HUES6 (cell line): Measurements from ENCODE around the gene ARHGEF7.

Experiments used
- H3K27ac ChIP-seq: 2 replicates; pipeline ENCODE4 v1.7.0; 2013; ENCODE audit warnings: low read depth, mild to moderate bottlenecking, low read length, inconsistent platforms
- H3K27me3 ChIP-seq: 2 replicates; pipeline ENCODE4 v1.6.1; 2013; ENCODE audit warnings: low read length; ENCODE audit not compliant: control insufficient read depth, insufficient read depth
- H3K36me3 ChIP-seq: 2 replicates; pipeline ENCODE4 v1.6.1; 2013; ENCODE audit warnings: low read length; ENCODE audit not compliant: control insufficient read depth, insufficient read depth
- H3K4me1 ChIP-seq: 2 replicates; pipeline ENCODE4 v1.6.1; 2013; ENCODE audit warnings: low read length; ENCODE audit not compliant: control insufficient read depth, insufficient read depth
- H3K4me3 ChIP-seq: 2 replicates; pipeline ENCODE4 v1.5.1; 2013; ENCODE audit warnings: low read depth, low read length
- H3K9ac ChIP-seq: one replicate; pipeline ENCODE4 v1.6.1; 2013; ENCODE audit warnings: mild to moderate bottlenecking, low read length
- H3K9me3 ChIP-seq: 2 replicates; pipeline ENCODE4 v1.6.1; 2013; ENCODE audit warnings: low read depth, low read length; ENCODE audit not compliant: control insufficient read depth, insufficient read depth

The ARHGEF7 gene

DNA sequence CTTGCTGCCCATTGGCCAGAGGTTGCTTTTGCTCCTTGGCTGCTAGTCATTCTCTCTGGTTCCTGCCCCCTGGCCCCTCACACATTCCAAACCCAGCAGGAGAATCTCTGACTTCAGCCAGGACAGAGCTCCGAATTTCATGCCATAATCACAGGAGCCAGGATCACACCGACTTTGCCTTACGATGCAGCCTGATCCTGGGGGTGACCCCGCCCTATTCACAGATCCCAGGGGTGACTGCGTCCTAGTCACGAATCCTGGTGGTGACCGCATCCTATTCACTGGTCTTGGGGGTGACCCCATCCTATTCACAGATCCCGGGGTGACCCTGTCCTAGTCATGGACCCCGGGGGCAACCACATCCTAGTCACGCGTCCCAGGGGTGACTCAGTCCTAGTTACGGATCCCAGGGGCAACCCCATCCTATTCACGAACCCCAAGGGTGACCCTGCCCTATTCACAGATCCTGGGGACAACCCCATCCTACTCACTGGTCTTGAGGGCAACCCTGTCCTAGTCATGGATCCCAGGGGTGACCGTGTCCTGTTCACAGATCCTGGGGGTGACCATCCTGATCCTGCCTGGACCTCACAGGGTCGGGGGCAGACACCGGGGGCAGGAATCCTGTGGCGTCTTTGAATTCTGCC, 198.0 kb downstream of the ARHGEF7 start:
- Histone ChIP-seq H3K9ac (no peak overlapping the region), H3K27me3 (no peaks in the 10 kb centered on the region), H3K9me3 (peaks cover 38% of the 10 kb centered on the region), H3K4me1 (peaks cover 3% of the 10 kb centered on the region; the same call in 1 of the 2 replicates), H3K36me3 (peaks cover 13% of the 10 kb centered on the region), H3K27ac (no peak overlapping the region), H3K4me3 (no peak overlapping the region)

DNA sequence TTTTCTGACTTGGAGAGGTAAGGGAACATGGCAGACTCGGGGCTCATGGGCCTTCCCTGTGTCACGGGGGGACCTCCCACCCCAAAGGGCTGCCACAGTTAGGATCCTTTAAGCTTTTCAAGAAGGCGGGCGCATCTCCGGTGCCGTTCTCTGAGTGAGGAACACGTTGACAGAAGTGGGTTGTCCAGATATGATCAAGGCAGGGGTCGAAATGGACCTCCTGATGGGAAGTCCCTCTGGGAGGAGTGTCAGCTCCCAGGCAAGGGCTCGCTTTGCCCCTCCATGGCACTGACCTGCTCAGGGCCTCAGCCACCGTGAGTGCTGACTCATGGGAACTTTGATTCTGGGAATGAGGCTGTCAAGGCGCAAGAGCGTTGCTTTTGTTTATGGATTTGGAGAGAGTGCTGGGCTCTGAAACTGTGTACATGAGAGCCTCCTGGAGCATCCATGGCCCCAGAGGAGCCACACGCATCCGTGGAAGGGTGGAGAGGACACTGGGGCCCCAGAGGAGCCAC, 198.9 kb downstream of the ARHGEF7 start:
- Histone ChIP-seq H3K27ac (no peak overlapping the region), H3K27me3 (no peaks in the 10 kb centered on the region), H3K4me3 (no peak overlapping the region), H3K36me3 (peaks cover 7% of the 10 kb centered on the region; the same call in 1 of the 2 replicates), H3K9me3 (peaks cover 38% of the 10 kb centered on the region), H3K9ac (no peak overlapping the region), H3K4me1 (peaks cover 3% of the 10 kb centered on the region; the same call in 1 of the 2 replicates)

DNA sequence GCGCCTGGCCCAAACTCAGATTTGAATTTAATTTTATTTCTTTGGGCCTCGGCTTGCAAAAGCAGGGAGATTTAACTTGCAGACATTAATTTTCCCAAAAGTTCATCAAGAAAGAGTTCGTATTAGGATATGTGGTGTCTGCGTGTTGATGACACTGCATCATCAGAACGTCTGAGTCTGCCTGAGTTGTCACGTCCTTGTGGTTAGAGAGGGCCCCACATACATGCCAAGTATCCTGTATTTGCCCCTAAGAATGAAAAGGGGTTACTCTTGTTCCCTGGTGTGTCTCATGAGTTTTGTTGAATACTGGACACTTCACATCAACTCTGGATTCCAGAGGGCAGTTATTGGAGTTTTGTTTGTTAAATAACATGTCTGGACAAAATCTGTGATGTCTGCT, 199.7 kb downstream of the ARHGEF7 start:
- peaks cover 7% of the 10 kb centered on the region; the same call in 1 of the 2 replicates for H3K36me3 ChIP-seq
- H3K4me3 ChIP-seq = no peak overlapping the region
- H3K4me1 ChIP-seq = peaks cover 3% of the 10 kb centered on the region; the same call in 1 of the 2 replicates
- H3K9me3 ChIP-seq = peaks cover 36% of the 10 kb centered on the region
- H3K9ac ChIP-seq = no peak overlapping the region
- H3K27me3 ChIP-seq = no peaks in the 10 kb centered on the region
- no peak overlapping the region for H3K27ac ChIP-seq

DNA sequence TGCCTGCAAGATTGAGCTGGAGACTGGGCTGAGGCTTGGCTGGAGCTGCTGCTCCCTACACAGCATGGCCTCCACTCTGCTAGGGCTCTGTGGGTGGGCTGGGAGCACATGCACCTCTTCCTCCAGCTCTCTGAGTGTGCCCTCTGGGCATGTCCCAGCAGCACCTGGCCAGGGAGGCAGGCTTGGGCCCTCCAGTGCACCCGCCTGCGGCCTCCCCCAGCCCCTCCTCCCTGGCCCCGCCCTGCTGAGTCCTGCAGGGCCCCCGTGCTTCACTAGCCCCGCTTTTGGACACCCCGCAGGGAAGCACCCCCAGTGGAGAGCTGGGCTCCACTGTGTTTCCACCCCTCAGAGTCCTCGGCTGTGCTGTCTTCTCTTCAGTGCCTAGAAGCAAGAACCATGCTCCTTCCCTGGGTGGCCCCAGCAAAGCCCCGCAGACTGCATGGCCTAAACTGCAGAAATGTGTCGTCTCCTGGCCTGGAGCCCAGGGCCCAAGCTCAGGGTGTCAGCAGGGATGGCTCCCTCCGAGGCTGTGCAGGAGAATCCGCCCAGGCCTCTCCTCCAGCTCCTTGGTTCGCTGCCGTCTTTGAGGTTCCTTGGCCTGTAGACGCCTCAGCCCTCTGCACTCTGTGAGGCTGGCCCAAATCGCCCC, 200.4 kb downstream of the ARHGEF7 start:
- H3K9me3 ChIP-seq = peaks cover 30% of the 10 kb centered on the region
- H3K36me3 ChIP-seq = 0 out of 2 replicates have a peak, but pooled peaks cover 7% of the 10 kb centered on the region
- peaks cover 3% of the 10 kb centered on the region; the same call in 1 of the 2 replicates for H3K4me1 ChIP-seq
- H3K9ac ChIP-seq = no peak overlapping the region
- no peak overlapping the region for H3K27ac ChIP-seq
- H3K27me3 ChIP-seq = no peaks in the 10 kb centered on the region
- no peak overlapping the region for H3K4me3 ChIP-seq

DNA sequence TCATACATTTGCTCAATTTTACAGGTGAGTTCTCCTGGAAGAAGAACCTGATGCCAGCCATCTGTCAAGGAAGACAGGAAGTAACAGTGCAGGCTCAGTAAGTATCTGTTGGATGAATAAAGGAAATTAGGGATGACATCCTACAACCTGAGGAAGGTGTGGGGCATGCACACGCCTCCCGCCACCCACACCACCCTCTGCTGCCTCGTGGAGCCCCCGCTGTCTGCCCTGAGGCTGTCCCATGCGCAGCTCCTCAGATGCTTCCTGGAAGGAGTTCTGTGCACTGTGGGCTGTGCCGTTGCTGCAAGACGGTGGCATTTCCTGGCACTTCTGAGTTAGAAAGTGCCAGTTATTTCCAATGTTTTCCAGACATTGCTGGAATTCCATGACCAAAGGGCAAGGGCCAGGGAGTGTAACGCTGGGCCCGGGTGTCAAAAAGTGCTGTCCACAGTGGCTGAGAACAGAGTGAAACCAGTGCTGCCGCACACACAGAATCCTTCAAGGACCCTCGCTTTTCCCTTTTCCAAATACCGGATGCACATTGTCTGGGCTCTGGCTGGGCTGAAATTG, 201.1 kb downstream of the ARHGEF7 start:
- Histone ChIP-seq H3K4me1 (peaks cover 3% of the 10 kb centered on the region; the same call in 1 of the 2 replicates), H3K36me3 (0 out of 2 replicates have a peak, but pooled peaks cover 7% of the 10 kb centered on the region), H3K9me3 (peaks cover 22% of the 10 kb centered on the region), H3K27me3 (no peaks in the 10 kb centered on the region), H3K27ac (no peak overlapping the region), H3K4me3 (no peak overlapping the region), H3K9ac (no peak overlapping the region)

DNA sequence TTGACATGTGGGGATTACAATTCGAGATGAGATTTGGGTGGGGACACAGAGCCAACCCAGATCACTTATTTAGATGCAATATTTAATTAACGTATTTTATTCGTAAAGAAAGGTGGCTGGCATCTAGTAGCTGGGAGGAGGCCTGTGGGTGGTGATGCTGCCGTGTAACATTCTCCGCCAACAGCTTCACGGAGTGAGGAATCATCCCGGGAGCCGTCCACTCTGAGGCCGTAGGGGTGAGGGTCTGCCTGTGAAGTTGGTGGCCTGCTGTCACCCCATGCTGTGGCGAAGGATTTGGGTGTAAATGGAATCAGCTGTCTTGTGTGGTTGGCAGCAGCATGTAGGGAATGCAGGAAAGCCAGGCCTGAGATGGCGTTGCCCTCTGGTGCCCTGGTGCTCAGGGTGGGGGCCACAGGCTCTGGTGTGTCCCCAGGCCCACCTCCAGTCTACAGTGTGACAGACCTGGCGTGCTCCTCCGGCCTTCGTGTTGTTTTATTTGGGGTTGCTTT, 202.0 kb downstream of the ARHGEF7 start:
- Histone ChIP-seq H3K4me1 (peaks cover 3% of the 10 kb centered on the region; the same call in 1 of the 2 replicates), H3K27me3 (no peaks in the 10 kb centered on the region), H3K4me3 (no peak overlapping the region), H3K9ac (no peak overlapping the region), H3K36me3 (0 out of 2 replicates have a peak, but pooled peaks cover 7% of the 10 kb centered on the region), H3K9me3 (peaks cover 15% of the 10 kb centered on the region), H3K27ac (no peak overlapping the region)

DNA sequence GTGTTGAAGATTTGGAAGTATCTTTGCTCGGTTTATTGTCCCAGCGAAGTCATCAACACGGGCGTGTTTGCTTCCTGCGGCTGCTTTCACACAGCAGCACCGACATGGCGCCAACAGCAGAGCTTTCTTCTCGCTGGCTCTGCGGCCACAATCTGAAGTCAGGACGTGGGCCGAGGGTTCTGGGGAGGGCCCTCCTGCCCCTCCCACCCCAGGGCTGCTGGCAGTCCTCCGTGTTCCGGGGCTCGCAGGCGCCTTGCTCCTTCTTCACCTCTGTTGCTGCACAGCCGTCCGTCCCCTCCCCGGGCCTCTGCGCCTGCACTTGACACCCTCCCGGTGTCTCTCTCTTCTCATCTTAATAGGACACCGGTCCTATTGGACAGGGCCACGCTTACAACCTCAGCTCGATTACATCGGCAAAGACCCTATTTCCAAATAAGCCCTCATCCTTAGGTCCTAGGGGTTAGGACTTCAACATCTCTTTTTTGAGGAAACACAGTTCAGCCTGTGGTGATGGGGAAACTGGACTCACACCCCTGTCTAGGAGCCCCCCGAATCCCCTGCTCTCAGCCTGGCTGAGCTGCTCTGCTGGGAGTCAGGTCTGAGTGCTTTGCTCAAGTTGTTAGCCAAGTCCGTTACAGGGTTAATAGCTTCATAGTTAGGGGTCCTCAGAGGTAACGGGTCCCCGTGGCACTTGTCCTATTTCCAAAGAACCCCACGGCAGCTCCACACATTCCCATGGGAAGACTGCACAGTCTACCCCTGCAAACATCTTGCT, 202.6 kb downstream of the ARHGEF7 start:
- H3K9me3 ChIP-seq = peaks cover 8% of the 10 kb centered on the region
- H3K4me1 ChIP-seq = peaks cover 3% of the 10 kb centered on the region; the same call in 1 of the 2 replicates
- H3K4me3 ChIP-seq = no peak overlapping the region
- H3K27ac ChIP-seq = no peak overlapping the region
- H3K27me3 ChIP-seq = no peaks in the 10 kb centered on the region
- H3K9ac ChIP-seq = no peak overlapping the region
- 0 out of 2 replicates have a peak, but pooled peaks cover 5% of the 10 kb centered on the region for H3K36me3 ChIP-seq

DNA sequence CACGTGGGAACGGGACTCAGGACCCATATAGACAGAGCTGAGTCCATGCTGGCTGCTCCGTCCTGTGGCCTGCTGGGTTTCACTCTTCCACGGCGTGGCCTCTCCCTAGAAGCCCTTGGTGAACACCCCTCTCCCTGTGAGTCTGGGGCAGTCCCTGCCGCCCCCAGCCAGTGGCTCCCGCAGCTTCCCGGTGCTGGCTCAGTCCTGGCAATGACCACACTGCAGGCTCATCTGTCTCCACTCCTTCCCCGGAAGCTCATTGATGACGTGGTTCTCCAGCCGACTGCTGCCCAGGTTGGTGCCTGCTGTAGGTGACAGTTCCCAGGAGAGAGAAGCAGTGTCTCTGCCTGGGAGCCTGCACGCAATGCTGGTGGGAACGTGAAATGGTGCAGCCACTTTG, 203.3 kb downstream of the ARHGEF7 start:
- no peaks in the 10 kb centered on the region for H3K27me3 ChIP-seq
- no peak overlapping the region for H3K27ac ChIP-seq
- H3K4me3 ChIP-seq = no peak overlapping the region
- peaks cover 3% of the 10 kb centered on the region; the same call in 1 of the 2 replicates for H3K4me1 ChIP-seq
- H3K9me3 ChIP-seq = peaks cover 2% of the 10 kb centered on the region; the same call in 1 of the 2 replicates
- no peak overlapping the region for H3K9ac ChIP-seq
- H3K36me3 ChIP-seq = no peaks in the 10 kb centered on the region

DNA sequence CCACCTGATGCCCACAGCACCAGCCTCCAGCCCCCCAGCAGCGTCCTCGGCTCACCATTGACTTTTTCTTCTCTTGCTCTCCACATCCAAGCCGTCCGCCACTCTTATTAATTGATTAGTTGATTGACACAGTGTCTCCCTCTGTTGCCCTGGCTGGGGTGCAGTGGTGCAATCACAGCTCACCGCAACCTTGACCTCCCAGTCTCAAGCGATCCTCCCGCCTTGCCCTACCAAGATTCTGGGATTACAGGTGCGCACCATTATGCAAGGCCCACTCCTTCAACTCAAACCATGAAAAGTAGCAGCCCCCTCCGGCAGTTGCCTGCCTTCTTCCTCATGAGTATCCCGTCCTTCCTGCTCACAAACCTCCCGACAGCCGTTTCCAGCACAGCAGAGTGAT, 204.4 kb downstream of the ARHGEF7 start:
- Histone ChIP-seq H3K9ac (no peak overlapping the region), H3K27me3 (no peaks in the 10 kb centered on the region), H3K4me3 (no peak overlapping the region), H3K27ac (no peak overlapping the region), H3K9me3 (no peaks in the 10 kb centered on the region), H3K4me1 (peaks cover 3% of the 10 kb centered on the region; the same call in 1 of the 2 replicates), H3K36me3 (no peaks in the 10 kb centered on the region)
